HG03432 (cell line): Measurements from ENCODE around the gene GVQW3.
A peak's percentile ranks its signal among the peaks of the same experiment; 100 is the strongest.

ENCODE experiments used
- ATAC-seq: cut with Tn5 transposase; IDR thresholded peaks from one replicate; pipeline ENCODE4 v1.9.1; 2021; ENCODE audit warnings: mild to moderate bottlenecking, moderate library complexity; ENCODE audit not compliant: unreplicated experiment

The GVQW3 gene

DNA sequence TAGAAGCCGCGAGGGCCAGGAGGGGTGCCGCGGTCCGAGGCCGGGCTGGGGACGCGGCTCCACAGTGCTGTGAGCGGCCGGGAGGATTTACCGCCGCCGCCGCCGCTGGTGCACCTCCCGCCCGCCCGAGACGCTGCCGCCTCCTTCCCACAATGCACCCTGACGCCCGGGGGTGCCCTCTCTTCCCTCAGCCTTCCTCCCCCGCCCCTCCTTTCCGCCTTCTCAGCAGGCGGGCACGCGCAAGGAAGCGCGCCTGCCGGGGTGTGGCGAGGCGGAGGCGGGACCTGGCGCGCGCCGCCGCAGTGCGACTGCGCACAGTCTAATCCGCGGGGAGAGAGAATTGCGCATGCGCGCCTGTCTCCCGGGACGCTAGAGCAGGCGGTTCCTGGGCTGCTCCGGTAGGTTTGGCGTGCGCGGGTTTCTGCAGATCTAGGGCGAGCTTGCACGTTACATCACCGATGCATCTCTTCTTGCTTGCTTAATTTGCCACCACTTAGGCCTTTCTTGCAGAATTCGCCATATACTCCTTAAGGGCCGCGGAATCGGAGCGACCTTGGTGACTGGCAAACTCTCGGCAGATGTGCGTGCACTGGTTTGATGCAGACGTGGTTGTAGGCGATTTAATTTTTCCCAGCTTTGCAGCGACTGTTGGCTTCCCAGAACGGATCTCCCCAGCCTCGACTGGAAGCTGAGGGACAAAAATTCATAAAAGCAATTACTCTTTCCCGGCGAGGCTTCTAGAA is at the start of gene GVQW3, which contains the start of gene THAP12:
Gene GVQW3, plus strand, starts transcription at position 347 of the 743 bp plus-strand sequence. CDS start 506 bp downstream, outside the sequence.
Gene THAP12, minus strand, starts transcription at position 156 of the 743 bp plus-strand sequence. CDS start 296 bp downstream, outside the sequence.
- ATAC-seq = peak; percentile 82

- ATAC-seq = no peak
Observed at GRCh38 chr11:76334826-76335389, 46.2 kb upstream of the GVQW3 start.

DNA sequence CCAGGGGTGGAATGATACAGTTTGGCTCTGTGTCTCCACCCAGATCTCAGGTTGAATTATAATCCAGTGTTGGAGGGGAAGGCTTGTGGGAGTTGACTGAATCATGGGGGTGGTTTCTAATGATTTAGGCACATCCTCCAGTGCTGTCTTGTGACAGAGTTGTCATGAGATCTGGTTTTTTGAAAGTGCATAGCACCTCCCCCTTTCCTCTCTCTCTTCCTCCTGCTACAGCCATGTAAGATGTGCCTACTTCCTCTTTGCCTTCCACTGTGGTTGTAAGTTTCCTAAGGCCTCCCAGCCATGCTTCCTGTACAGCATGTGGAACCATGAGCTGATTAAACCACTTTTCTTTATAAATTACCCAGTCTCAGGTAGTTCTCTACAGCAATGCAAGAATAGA is 45.3 kb upstream of the GVQW3 start:
- ATAC-seq = no peak

GRCh38 chr11:76336597-76336996 is 44.5 kb upstream of the GVQW3 start:
- ATAC-seq = no peak

GRCh38 chr11:76337469-76337868 is 43.7 kb upstream of the GVQW3 start:
- ATAC-seq = no peak

DNA sequence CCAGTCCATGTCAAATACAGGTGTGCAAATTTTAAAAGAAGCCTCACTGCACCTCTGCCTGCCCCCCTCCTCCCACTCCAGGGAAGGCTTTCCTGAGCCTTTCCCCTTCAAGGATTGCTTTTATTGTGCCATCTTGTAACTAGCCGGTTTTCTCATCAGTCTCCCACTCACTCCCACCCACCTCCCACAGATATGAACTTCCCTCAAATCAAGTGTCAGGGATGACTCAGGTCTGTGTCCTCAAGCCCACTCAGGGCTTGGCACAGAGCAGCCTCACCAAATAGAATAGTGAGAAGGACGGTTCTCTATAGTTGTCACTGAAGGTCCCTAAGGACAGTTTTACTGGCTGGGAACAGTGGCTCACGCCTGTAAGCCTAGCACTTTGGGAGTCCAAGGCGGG is 43.2 kb upstream of the GVQW3 start:
- ATAC-seq = no peak

- no peak for ATAC-seq
Observed at GRCh38 chr11:76339221-76339620, 41.9 kb upstream of the GVQW3 start.

- ATAC-seq = no peak
Observed at GRCh38 chr11:76347466-76347865, 33.7 kb upstream of the GVQW3 start.

- ATAC-seq = no peak
Observed at GRCh38 chr11:76348348-76348747, 32.8 kb upstream of the GVQW3 start.

GRCh38 chr11:76355172-76355571 is 26.0 kb upstream of the GVQW3 start:
- ATAC-seq = no peak

DNA sequence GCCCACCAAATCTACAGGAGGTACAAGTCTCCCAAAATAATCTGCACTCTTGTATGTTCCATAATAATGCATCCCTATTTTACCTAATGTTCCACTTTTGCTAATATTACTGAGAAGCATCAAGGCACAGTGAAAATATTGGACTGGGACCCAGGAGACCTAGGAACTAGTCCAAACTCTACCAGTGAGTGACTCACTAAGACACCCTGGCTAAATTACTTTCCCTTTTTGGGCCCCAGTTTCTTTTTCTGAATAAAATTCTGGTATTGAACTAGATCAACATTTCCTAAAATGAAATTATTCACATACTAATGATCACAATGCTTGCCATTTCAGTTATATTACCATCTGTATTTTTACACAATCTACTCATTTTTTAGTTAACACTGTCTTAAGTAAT is 19.7 kb upstream of the GVQW3 start:
- no peak for ATAC-seq

- ATAC-seq = no peak
Observed at GRCh38 chr11:76361776-76362175, 19.3 kb upstream of the GVQW3 start.

- ATAC-seq = no peak
Observed at GRCh38 chr11:76362716-76363115, 18.4 kb upstream of the GVQW3 start.

- no peak for ATAC-seq
Observed at GRCh38 chr11:76365038-76365679, 16.0 kb upstream of the GVQW3 start.

DNA sequence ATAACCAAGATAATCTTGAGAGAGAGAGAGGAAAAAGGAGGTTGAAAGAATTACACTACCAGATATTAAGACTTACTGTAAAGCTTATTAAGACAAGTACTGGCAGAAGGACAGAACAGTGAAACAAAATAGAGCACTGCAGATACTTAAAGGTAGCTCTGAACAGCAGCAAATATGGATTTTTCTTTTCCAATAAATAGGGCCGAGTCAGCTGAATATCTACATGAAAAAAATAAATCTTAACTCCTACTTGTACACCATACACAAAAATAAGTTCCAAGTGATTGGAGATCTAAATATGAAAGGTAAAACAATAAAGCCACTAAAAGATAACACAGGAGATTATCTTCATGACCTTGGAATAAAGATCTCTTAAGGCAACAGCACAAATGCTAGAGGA is 12.6 kb upstream of the GVQW3 start:
- no peak for ATAC-seq

GRCh38 chr11:76369406-76369805 is 11.7 kb upstream of the GVQW3 start:
- ATAC-seq = no peak

GRCh38 chr11:76371170-76371569 is 10.0 kb upstream of the GVQW3 start:
- peak; percentile 72 for ATAC-seq

GRCh38 chr11:76376746-76377558 is 4.2 kb upstream of the GVQW3 start:
- peak; percentile 22 for ATAC-seq

DNA sequence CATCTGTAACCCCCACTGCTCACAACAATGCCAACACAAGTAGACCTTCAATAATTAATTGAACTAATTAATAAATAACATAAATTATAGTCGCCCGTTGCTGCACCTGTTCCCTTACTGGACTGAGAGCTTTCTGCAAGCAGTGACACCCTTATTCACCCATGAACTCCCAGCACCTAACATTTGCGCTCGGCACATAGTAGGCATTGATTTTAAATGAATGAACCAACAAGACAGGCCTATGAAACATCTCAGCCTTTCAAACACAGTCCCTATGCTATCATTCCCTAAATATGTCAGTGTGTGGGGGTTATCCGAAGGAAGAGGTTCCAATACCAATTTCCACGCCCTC is 1.3 kb upstream of the GVQW3 start:
- ATAC-seq = no peak

GRCh38 chr11:76380159-76380976 is 755 bp upstream of the GVQW3 start:
- ATAC-seq = peak; percentile 21
